ENCODE data around the gene FLYWCH2.

GRCh38 chr16:2924901-2925755, 42.1 kb downstream of the FLYWCH2 start:
- no peak for TF ChIP-seq POLR2AphosphoS5 (IDR thresholded peaks at IDR 0.05; ENCODE audit: borderline replicate concordance, low read depth, low read length)
- TF ChIP-seq EZH2 (IDR thresholded peaks at IDR 0.05): no peak

Measured in SK-N-MC (cell line).